BLaER1 treated with 17β-estradiol and CSF1 and Interleukin-3, amounts not matched to agents 10 nM and 100 nM (cell line): ENCODE results near the gene ANKH.

Experiments used
- H3K27ac ChIP-seq, 11 experiments: shearing (Covaris generic); formaldehyde crosslinking; 2 replicates each; pipeline ENCODE4 v1.8.1; 2022
- H3K27me3 ChIP-seq, 11 experiments: shearing (Covaris generic); formaldehyde crosslinking; 2 replicates each; pipeline ENCODE4 v1.8.1; 2022
- H3K36me3 ChIP-seq, 11 experiments: shearing (Covaris generic); formaldehyde crosslinking; 2 replicates each; pipeline ENCODE4 v1.8.1; 2022
- H3K4me1 ChIP-seq, 10 experiments: shearing (Covaris generic); formaldehyde crosslinking; 2 replicates each; pipeline ENCODE4 v1.8.1; 2022
- H3K4me2 ChIP-seq, 11 experiments: shearing (Covaris generic); formaldehyde crosslinking; 2 replicates each; pipeline ENCODE4 v1.8.1; 2022
- H3K4me3 ChIP-seq, 10 experiments: shearing (Covaris generic); formaldehyde crosslinking; 2 replicates each; pipeline ENCODE4 v1.8.1; 2022
- H3K9ac ChIP-seq, 11 experiments: shearing (Covaris generic); formaldehyde crosslinking; 2 replicates each; pipeline ENCODE4 v1.8.1; 2022
- H3K9me3 ChIP-seq, 11 experiments: shearing (Covaris generic); formaldehyde crosslinking; replicated peaks in 1 of 11; 2 replicates each; pipeline ENCODE4 v1.8.1; 2022
- H4K20me1 ChIP-seq, 11 experiments: shearing (Covaris generic); formaldehyde crosslinking; 2 replicates each; pipeline ENCODE4 v1.8.1; 2022
- Cebpa-rat ChIP-seq, 11 experiments: shearing (Covaris generic); IDR thresholded peaks; 2 replicates each; pipeline ENCODE4 v1.8.1; 2022

Gene ANKH

GRCh38 chr5:14695152-14695551, 176.4 kb downstream of the ANKH start:
- no peak for TF ChIP-seq Cebpa-rat (IDR thresholded peaks at IDR 0.05)
- no peak overlapping the region for H3K9ac ChIP-seq
- peaks cover 91 to 100% (median 100%) of the 10 kb centered on the region in 11 experiments for H3K36me3 ChIP-seq
- H3K9me3 ChIP-seq = peaks cover 4 to 8% (median 6%) of the 10 kb centered on the region in 11 experiments; a peak in 21 of 22 replicates
- H3K4me1 ChIP-seq = peaks cover 0 to 10% (median 0%) of the 10 kb centered on the region in 10 experiments; a peak in 4 of 20 replicates
- H3K4me2 ChIP-seq = no peak overlapping the region
- no peaks in the 10 kb centered on the region for H3K27me3 ChIP-seq
- H3K27ac ChIP-seq = no peak overlapping the region
- no peak overlapping the region for H3K4me3 ChIP-seq
- H4K20me1 ChIP-seq = peaks cover 0 to 39% (median 8%) of the 10 kb centered on the region in 11 experiments; a peak in 8 of 22 replicates

- no peak overlapping the region for H3K4me2 ChIP-seq
- H3K9ac ChIP-seq = no peak overlapping the region
- peak in 1 of 11 experiments; percentile 26; a peak in 1 of 22 replicates for TF ChIP-seq Cebpa-rat (IDR thresholded peaks at IDR 0.05)
- H3K4me3 ChIP-seq = no peak overlapping the region
- no peaks in the 10 kb centered on the region for H3K27me3 ChIP-seq
- peaks cover 0 to 10% (median 0%) of the 10 kb centered on the region in 10 experiments; a peak in 4 of 20 replicates for H3K4me1 ChIP-seq
- H4K20me1 ChIP-seq = peaks cover 0 to 25% (median under 1%) of the 10 kb centered on the region in 11 experiments; a peak in 6 of 22 replicates
- H3K9me3 ChIP-seq = peaks cover 11 to 25% (median 17%) of the 10 kb centered on the region in 11 experiments; a peak in 21 of 22 replicates
- H3K36me3 ChIP-seq = peaks cover 91 to 100% (median 100%) of the 10 kb centered on the region in 11 experiments
- no peak overlapping the region for H3K27ac ChIP-seq
Observed at GRCh38 chr5:14693070-14693469, 178.5 kb downstream of the ANKH start.

- Histone ChIP-seq H4K20me1 (peaks cover 9 to 52% (median 29%) of the 10 kb centered on the region in 11 experiments; a peak in 20 of 22 replicates), H3K9ac (no peak overlapping the region), H3K9me3 (peaks cover 11 to 26% (median 17%) of the 10 kb centered on the region in 11 experiments; a peak in 21 of 22 replicates), H3K4me3 (no peak overlapping the region), H3K4me2 (no peak overlapping the region), H3K36me3 (peaks cover 89 to 98% (median 95%) of the 10 kb centered on the region in 11 experiments), H3K27me3 (no peaks in the 10 kb centered on the region), H3K27ac (no peak overlapping the region), H3K4me1 (0 out of 20 replicates have a peak, but pooled peaks cover 0 to 3% (median 0%) of the 10 kb centered on the region in 10 experiments)
- no peak for TF ChIP-seq Cebpa-rat (IDR thresholded peaks at IDR 0.05)
Observed at GRCh38 chr5:14687023-14687665, 184.4 kb downstream of the ANKH start.

- Histone ChIP-seq H3K4me2 (no peak overlapping the region), H3K9me3 (peaks cover 11 to 26% (median 17%) of the 10 kb centered on the region in 11 experiments; a peak in 21 of 22 replicates), H3K4me1 (0 out of 20 replicates have a peak, but pooled peaks cover 0 to 3% (median 0%) of the 10 kb centered on the region in 10 experiments), H4K20me1 (peaks cover 9 to 58% (median 34%) of the 10 kb centered on the region in 11 experiments; a peak in 20 of 22 replicates), H3K36me3 (peaks cover 89 to 98% (median 95%) of the 10 kb centered on the region in 11 experiments), H3K9ac (no peak overlapping the region), H3K27me3 (no peaks in the 10 kb centered on the region), H3K27ac (no peak overlapping the region), H3K4me3 (no peak overlapping the region)
- TF ChIP-seq Cebpa-rat (IDR thresholded peaks at IDR 0.05) = no peak
Observed at GRCh38 chr5:14686517-14686916, 185.1 kb downstream of the ANKH start.

GRCh38 chr5:14685757-14686156, 185.8 kb downstream of the ANKH start:
- no peak overlapping the region for H3K9ac ChIP-seq
- H3K27me3 ChIP-seq = no peaks in the 10 kb centered on the region
- H4K20me1 ChIP-seq = peaks cover 9 to 66% (median 40%) of the 10 kb centered on the region in 11 experiments; a peak in 20 of 22 replicates
- TF ChIP-seq Cebpa-rat (IDR thresholded peaks at IDR 0.05) = no peak
- H3K36me3 ChIP-seq = peaks cover 89 to 98% (median 95%) of the 10 kb centered on the region in 11 experiments
- peaks cover 11 to 25% (median 17%) of the 10 kb centered on the region in 11 experiments; a peak in 21 of 22 replicates for H3K9me3 ChIP-seq
- 0 out of 20 replicates have a peak, but pooled peaks cover 0 to 3% (median 0%) of the 10 kb centered on the region in 10 experiments for H3K4me1 ChIP-seq
- H3K4me3 ChIP-seq = no peak overlapping the region
- no peak overlapping the region for H3K4me2 ChIP-seq
- no peak overlapping the region for H3K27ac ChIP-seq

- Histone ChIP-seq H4K20me1 (peaks cover 9 to 76% (median 48%) of the 10 kb centered on the region in 11 experiments; a peak in 20 of 22 replicates), H3K4me1 (0 out of 20 replicates have a peak, but pooled peaks cover 0 to 3% (median 0%) of the 10 kb centered on the region in 10 experiments), H3K27ac (no peak overlapping the region), H3K9me3 (peaks cover 3 to 15% (median 9%) of the 10 kb centered on the region in 11 experiments; a peak in 18 of 22 replicates), H3K9ac (0 out of 22 replicates have a peak overlapping the region, but pooled peaks of 3 of the 11 experiments have one; percentile 3 to 14 (median 9)), H3K36me3 (peaks cover 89 to 98% (median 95%) of the 10 kb centered on the region in 11 experiments), H3K27me3 (no peaks in the 10 kb centered on the region), H3K4me3 (no peak overlapping the region), H3K4me2 (no peak overlapping the region)
- no peak for TF ChIP-seq Cebpa-rat (IDR thresholded peaks at IDR 0.05)
Observed at GRCh38 chr5:14684757-14685156, 186.8 kb downstream of the ANKH start.

- TF ChIP-seq Cebpa-rat (IDR thresholded peaks at IDR 0.05) = no peak
- Histone ChIP-seq H3K4me2 (no peak overlapping the region), H3K4me1 (peaks cover 2 to 7% (median 3%) of the 10 kb centered on the region in 10 experiments; a peak in 18 of 20 replicates), H3K36me3 (peaks cover 87 to 98% (median 94%) of the 10 kb centered on the region in 11 experiments), H3K9ac (0 out of 22 replicates have a peak overlapping the region, but pooled peaks of 1 of the 11 experiments have one; percentile 3), H4K20me1 (peaks cover 9 to 84% (median 55%) of the 10 kb centered on the region in 11 experiments; a peak in 20 of 22 replicates), H3K27me3 (no peaks in the 10 kb centered on the region), H3K9me3 (peaks cover 0 to 10% (median 1%) of the 10 kb centered on the region in 11 experiments; a peak in 3 of 22 replicates), H3K4me3 (no peak overlapping the region), H3K27ac (no peak overlapping the region)
Observed at GRCh38 chr5:14683906-14684455, 187.6 kb downstream of the ANKH start.

GRCh38 chr5:14681236-14681752, 190.3 kb downstream of the ANKH start:
- Histone ChIP-seq H3K4me3 (no peak overlapping the region), H3K36me3 (peaks cover 75 to 93% (median 85%) of the 10 kb centered on the region in 11 experiments), H4K20me1 (peaks cover 17 to 100% (median 71%) of the 10 kb centered on the region in 11 experiments), H3K4me2 (no peak overlapping the region), H3K27me3 (no peaks in the 10 kb centered on the region), H3K9me3 (no peaks in the 10 kb centered on the region), H3K27ac (no peak overlapping the region), H3K4me1 (peaks cover 21 to 31% (median 29%) of the 10 kb centered on the region in 10 experiments), H3K9ac (no peak overlapping the region)
- TF ChIP-seq Cebpa-rat (IDR thresholded peaks at IDR 0.05) = no peak
